H9 (cell line): ENCODE measurements around the gene PTPRN2. TPM values are rescaled to one million over a fixed set of nuclear protein-coding genes. Genes with fewer than 3 reads are reported as not detected.
A peak's percentile ranks its signal among the peaks of the same experiment; 100 is the strongest.

ENCODE experiments used
- DNase-seq: peaks from one replicate; pipeline ENCODE4 v3.0.0-alpha.2; 2017
- H2AFZ ChIP-seq: one replicate; pipeline ENCODE4 v1.6.1; 2013; ENCODE audit warnings: mild to moderate bottlenecking, low read length, control low read depth, moderate library complexity
- H2AK5ac ChIP-seq: 2 replicates; pipeline ENCODE4 v1.6.1; 2013; ENCODE audit warnings: low read length, control low read depth, mixed read lengths; ENCODE audit not compliant: insufficient read length
- H2BK120ac ChIP-seq: one replicate; pipeline ENCODE4 v1.6.1; 2013; ENCODE audit warnings: low read depth, mild to moderate bottlenecking, low read length, control low read depth, inconsistent platforms; ENCODE audit not compliant: poor library complexity, severe bottlenecking
- H2BK12ac ChIP-seq: 2 replicates; pipeline ENCODE4 v1.6.1; 2013; ENCODE audit warnings: low read length, control low read depth, mixed read lengths, low read depth; ENCODE audit not compliant: insufficient read length
- H2BK15ac ChIP-seq: 2 replicates; pipeline ENCODE4 v1.6.1; 2013; ENCODE audit warnings: low read depth, low read length, control low read depth
- H2BK20ac ChIP-seq: one replicate; pipeline ENCODE4 v1.6.1; 2013; ENCODE audit warnings: low read depth, mild to moderate bottlenecking, low read length, control low read depth, inconsistent platforms; ENCODE audit not compliant: poor library complexity, severe bottlenecking
- H2BK5ac ChIP-seq: 2 replicates; pipeline ENCODE4 v1.6.1; 2013; ENCODE audit warnings: low read length, control low read depth, mixed read lengths; ENCODE audit not compliant: insufficient read length
- H3K14ac ChIP-seq: 2 replicates; pipeline ENCODE4 v1.6.1; 2013; ENCODE audit warnings: low read length, control low read depth; ENCODE audit not compliant: insufficient read depth
- H3K18ac ChIP-seq: 2 replicates; pipeline ENCODE4 v1.6.1; 2013; ENCODE audit warnings: low read depth, mild to moderate bottlenecking, mixed read lengths, low read length, control low read depth; ENCODE audit not compliant: insufficient read length
- H3K23ac ChIP-seq: 2 replicates; pipeline ENCODE4 v1.6.1; 2013; ENCODE audit warnings: low read length, control low read depth, mixed read lengths, low read depth; ENCODE audit not compliant: insufficient read length
- H3K23me2 ChIP-seq: 2 replicates; pipeline ENCODE4 v1.6.1; 2013; ENCODE audit warnings: low read depth, mild to moderate bottlenecking, mixed read lengths, low read length, control low read depth; ENCODE audit not compliant: insufficient read length, poor library complexity, severe bottlenecking
- H3K27ac ChIP-seq: 2 replicates; pipeline ENCODE4 v1.5.1; 2013; ENCODE audit warnings: low read length, control low read depth, mixed read lengths, low read depth; ENCODE audit not compliant: insufficient read length
- H3K27me3 ChIP-seq: 2 replicates; pipeline ENCODE4 v1.6.1; 2013; ENCODE audit warnings: low read length, control low read depth, inconsistent platforms; ENCODE audit not compliant: insufficient read depth
- H3K4ac ChIP-seq: 2 replicates; pipeline ENCODE4 v1.6.1; 2013; ENCODE audit warnings: low read depth, mild to moderate bottlenecking, control low read depth, inconsistent platforms, low read length, moderate library complexity
- H3K4me1 ChIP-seq: 2 replicates; pipeline ENCODE4 v1.6.1; 2013; ENCODE audit warnings: low read length, control low read depth, inconsistent platforms; ENCODE audit not compliant: insufficient read depth
- H3K4me2 ChIP-seq: 2 replicates; pipeline ENCODE4 v1.6.1; 2013; ENCODE audit warnings: low read length, control low read depth, mixed read lengths; ENCODE audit not compliant: insufficient read length, insufficient read depth
- H3K56ac ChIP-seq: 2 replicates; pipeline ENCODE4 v1.6.1; 2013; ENCODE audit warnings: low read depth, mild to moderate bottlenecking, mixed read lengths, low read length, control low read depth; ENCODE audit not compliant: insufficient read length
- H3K79me1 ChIP-seq: 2 replicates; pipeline ENCODE4 v1.6.1; 2013; ENCODE audit warnings: low read depth, mild to moderate bottlenecking, moderate library complexity, low read length, control low read depth, inconsistent platforms; ENCODE audit not compliant: insufficient read depth, poor library complexity, severe bottlenecking
- H3K79me2 ChIP-seq: 2 replicates; pipeline ENCODE4 v1.6.1; 2013; ENCODE audit warnings: low read length, control low read depth, inconsistent platforms; ENCODE audit not compliant: insufficient read depth
- H3K9ac ChIP-seq: 2 replicates; pipeline ENCODE4 v1.6.1; 2013; ENCODE audit warnings: low read length, control low read depth, mixed read lengths; ENCODE audit not compliant: insufficient read length; ENCODE audit errors: extremely low read depth
- H3K9me3 ChIP-seq: one replicate; pipeline ENCODE4 v1.6.1; 2013; ENCODE audit warnings: low read depth, low read length, inconsistent platforms; ENCODE audit not compliant: control insufficient read depth
- H3T11ph ChIP-seq: one replicate; pipeline ENCODE4 v1.6.1; 2013; ENCODE audit warnings: mild to moderate bottlenecking, low read length, control low read depth, inconsistent platforms
- H4K20me1 ChIP-seq: one replicate; pipeline ENCODE4 v1.6.1; 2013; ENCODE audit not compliant: control insufficient read depth, insufficient read length, insufficient read depth
- H4K5ac ChIP-seq: 2 replicates; pipeline ENCODE4 v1.6.1; 2013; ENCODE audit warnings: low read depth, mild to moderate bottlenecking, mixed read lengths, low read length, control low read depth; ENCODE audit not compliant: insufficient read length
- H4K8ac ChIP-seq: replicated peaks from 2 replicates; pipeline ENCODE4 v1.6.1; 2013; ENCODE audit warnings: low read length, control low read depth, mixed read lengths, low read depth; ENCODE audit not compliant: insufficient read length
- H4K91ac ChIP-seq: 2 replicates; pipeline ENCODE4 v1.6.1; 2013; ENCODE audit warnings: low read depth, mild to moderate bottlenecking, moderate library complexity, mixed read lengths, low read length, control low read depth; ENCODE audit not compliant: insufficient read length
- H3K27ac Mint-ChIP-seq, 3 experiments: 2 replicates in 2 of 3; 3 replicates in 1 of 3; pipeline ENCODE4 v1.8.0; 2020 to 2021; ENCODE audit warnings: mixed read lengths in 3 of 3, mild to moderate bottlenecking in 1 of 3, moderate library complexity in 1 of 3
- H3K27me3 Mint-ChIP-seq: 2 replicates; pipeline ENCODE4 v1.8.0; 2021; ENCODE audit warnings: low read depth, mild to moderate bottlenecking, moderate library complexity, mixed read lengths
- H3K36me3 Mint-ChIP-seq, 3 experiments: 2 replicates in 2 of 3; 3 replicates in 1 of 3; pipeline ENCODE4 v1.8.0; 2020 to 2021; ENCODE audit warnings: low read depth in 3 of 3, mixed read lengths in 3 of 3; ENCODE audit not compliant: insufficient read depth in 1 of 3
- H3K4me1 Mint-ChIP-seq, 2 experiments: 2 replicates each; pipeline ENCODE4 v1.8.0; 2020; ENCODE audit warnings: mixed read lengths in 2 of 2
- H3K4me3 Mint-ChIP-seq, 2 experiments: 2 replicates in 1 of 2; 3 replicates in 1 of 2; pipeline ENCODE4 v1.8.0; 2020 to 2021; ENCODE audit warnings: mild to moderate bottlenecking in 2 of 2, mixed read lengths in 2 of 2, moderate library complexity in 1 of 2
- H3K9me3 Mint-ChIP-seq, 2 experiments: 2 replicates in 1 of 2; 3 replicates in 1 of 2; pipeline ENCODE4 v1.8.0; 2020; ENCODE audit warnings: mild to moderate bottlenecking in 2 of 2, mixed read lengths in 2 of 2, moderate library complexity in 1 of 2
- CTCF ChIP-seq: fragments of 200-600 bp; sonication (generic); conservative IDR thresholded peaks from 3 replicates; pipeline ENCODE4 v1.8.0; 2021; ENCODE audit warnings: antibody characterized with exemption, mild to moderate bottlenecking
- WGBS: extraction: QIAGEN DNeasy Blood & Tissue Kit; methylation state at CpG from one replicate; pipeline ENCODE4 v1.1.7; 2013; ENCODE audit warnings: missing lambda C conversion rate, low lambda C conversion rate, mixed read lengths; ENCODE audit not compliant: insufficient read length; ENCODE audit errors: extremely low coverage; 5-methylcytosine and 5-hydroxymethylcytosine counted together
- total RNA-seq: library from RNA; stranded (reverse); gene quantifications from 2 replicates; pipeline ENCODE4 v1.2.1, GENCODE V29; 2021

Gene PTPRN2
- total RNA-seq, 1 experiment from 2014 or later: 5.2 TPM

DNA sequence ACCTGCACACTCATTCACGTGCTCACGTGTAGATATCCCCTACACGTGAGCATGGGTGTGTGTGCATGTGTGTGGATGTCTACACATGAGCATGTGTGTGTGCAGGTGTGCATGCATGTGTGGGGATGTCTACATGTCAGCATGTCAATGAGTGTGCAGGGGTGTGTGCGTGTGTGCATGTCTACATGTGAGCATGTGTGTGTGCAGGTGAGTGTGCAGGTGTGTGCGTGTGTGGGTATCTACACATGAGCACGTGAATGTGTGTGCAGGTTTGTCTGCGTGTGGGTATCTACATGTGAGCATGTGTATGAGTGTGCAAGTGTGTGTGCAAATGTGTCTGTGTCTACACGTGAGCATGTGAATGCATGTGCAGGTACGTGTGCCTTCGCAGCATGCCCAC, 274.8 kb downstream of the PTPRN2 start:
- H4K20me1 ChIP-seq: no peaks in the 10 kb centered on the region
- no peaks in the 10 kb centered on the region for H3K27me3 ChIP-seq
- no peak overlapping the region for H2BK15ac ChIP-seq
- no peak overlapping the region for H3K27ac ChIP-seq
- no peak overlapping the region for H2BK12ac ChIP-seq
- no peak overlapping the region for H3K4me2 ChIP-seq
- TF ChIP-seq CTCF: no peak
- no peak overlapping the region for H2BK120ac ChIP-seq
- H3K9ac ChIP-seq: no peak overlapping the region
- Mint-ChIP-seq H3K9me3 (peaks cover 47% of the 10 kb centered on the region in 2 experiments), H3K27ac (no peak overlapping the region; a peak in 1 of 7 replicates), H3K4me3 (no peak overlapping the region; a peak in 1 of 5 replicates), H3K36me3 (peaks cover 35 to 54% (median 47%) of the 10 kb centered on the region in 3 experiments), H3K4me1 (peaks cover 13% of the 10 kb centered on the region in 2 experiments), H3K27me3 (peaks cover 4% of the 10 kb centered on the region; the same call in 1 of the 2 replicates)
- no peak overlapping the region for H2BK20ac ChIP-seq
- no peak overlapping the region for H2AK5ac ChIP-seq
- no peak overlapping the region for H2BK5ac ChIP-seq
- H3K23ac ChIP-seq: no peak overlapping the region
- DNase-seq: peak; percentile 5
- no peak overlapping the region for H2AFZ ChIP-seq
- H4K5ac ChIP-seq: no peak overlapping the region
- H4K8ac ChIP-seq: no peak overlapping the region
- WGBS: no CpG with 5 or more reads among the region's 10 CpGs
- H4K91ac ChIP-seq: no peak overlapping the region
- no peak overlapping the region for H3K4ac ChIP-seq
- no peaks in the 10 kb centered on the region for H3K23me2 ChIP-seq
- no peak overlapping the region for H3K14ac ChIP-seq
- H3K79me2 ChIP-seq: no peaks in the 10 kb centered on the region
- no peak overlapping the region for H3K18ac ChIP-seq
- H3K56ac ChIP-seq: no peak overlapping the region
- H3K9me3 ChIP-seq: peaks cover 2% of the 10 kb centered on the region
- H3K79me1 ChIP-seq: no peaks in the 10 kb centered on the region
- H3T11ph ChIP-seq: no peak overlapping the region
- H3K4me1 ChIP-seq: no peaks in the 10 kb centered on the region
